Measurements from ENCODE around the gene DSCAM. TPM values are rescaled to one million over a fixed set of nuclear protein-coding genes. Genes with fewer than 3 reads are reported as not detected.

DSCAM gene
- total and polyA plus RNA-seq, 2 donors (not counting 3 experiments of a cell fraction or from before 2014, with no cell fraction given) = not detected

- dilution Hi-C loops (cut with MboI; ENCODE audit: extremely low pct_ligation_motif_present, low sequenced_read_pairs) = no loop called here
Measured at GRCh38 chr21:40383951-40384350, 463.0 kb downstream of the DSCAM start.

More at GRCh38 chr21:40383951-40384350, 463.0 kb downstream of the DSCAM start:
- POLR2A ChIA-PET = no interaction called here
- H3K9me1 ChIP-seq (replicated peaks; ENCODE audit: control insufficient read depth, extremely low read depth, insufficient read depth, low read length) = no peaks in the 10 kb centered on the region
- no peak overlapping the region for H3K4me3 ChIP-seq (replicated peaks in 1 of 3; ENCODE audit: insufficient read depth in 1 of 3, low read depth in 1 of 3, low read length in 3 of 3)
- peaks cover 4% of the 10 kb centered on the region for H3K9me3 ChIP-seq (replicated peaks; ENCODE audit: control insufficient read depth, insufficient read depth, low read length)
- no peak overlapping the region for H3K27ac ChIP-seq (ENCODE audit: insufficient read depth, low read depth, low read length)
- CTCF ChIA-PET = no interaction called here
- no peak overlapping the region for H3K4me2 ChIP-seq (ENCODE audit: insufficient read depth, low read length)
- H3K9ac ChIP-seq (replicated peaks; ENCODE audit: extremely low read depth, insufficient read depth, low read length) = no peak overlapping the region
- no peak overlapping the region for H2AFZ ChIP-seq (ENCODE audit: low read depth, low read length)
- intact Hi-C loops (cut with micrococcal nuclease) = no loop called here
- H3K79me2 ChIP-seq (ENCODE audit: control insufficient read depth, insufficient read depth, low read length) = no peaks in the 10 kb centered on the region
- FAIRE-seq (no peak), DNase-seq (ENCODE audit: low read depth, low spot score) (no peak)
- H3K27me3 ChIP-seq (ENCODE audit: control insufficient read depth in 2 of 2, insufficient read depth in 2 of 2, low read length in 2 of 2) = no peaks in the 10 kb centered on the region
- TF ChIP-seq JUN (IDR thresholded peaks at IDR 0.05; ENCODE audit: borderline replicate concordance, insufficient read depth, insufficient read length, low read depth) = no peak
- TF ChIP-seq FOS (IDR thresholded peaks at IDR 0.05; ENCODE audit: borderline replicate concordance, insufficient read depth, low read length) = no peak
- TF ChIP-seq, protein P1, sequence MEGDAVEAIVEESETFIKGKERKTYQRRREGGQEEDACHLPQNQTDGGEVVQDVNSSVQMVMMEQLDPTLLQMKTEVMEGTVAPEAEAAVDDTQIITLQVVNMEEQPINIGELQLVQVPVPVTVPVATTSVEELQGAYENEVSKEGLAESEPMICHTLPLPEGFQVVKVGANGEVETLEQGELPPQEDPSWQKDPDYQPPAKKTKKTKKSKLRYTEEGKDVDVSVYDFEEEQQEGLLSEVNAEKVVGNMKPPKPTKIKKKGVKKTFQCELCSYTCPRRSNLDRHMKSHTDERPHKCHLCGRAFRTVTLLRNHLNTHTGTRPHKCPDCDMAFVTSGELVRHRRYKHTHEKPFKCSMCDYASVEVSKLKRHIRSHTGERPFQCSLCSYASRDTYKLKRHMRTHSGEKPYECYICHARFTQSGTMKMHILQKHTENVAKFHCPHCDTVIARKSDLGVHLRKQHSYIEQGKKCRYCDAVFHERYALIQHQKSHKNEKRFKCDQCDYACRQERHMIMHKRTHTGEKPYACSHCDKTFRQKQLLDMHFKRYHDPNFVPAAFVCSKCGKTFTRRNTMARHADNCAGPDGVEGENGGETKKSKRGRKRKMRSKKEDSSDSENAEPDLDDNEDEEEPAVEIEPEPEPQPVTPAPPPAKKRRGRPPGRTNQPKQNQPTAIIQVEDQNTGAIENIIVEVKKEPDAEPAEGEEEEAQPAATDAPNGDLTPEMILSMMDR (IDR thresholded peaks at IDR 0.05; ENCODE audit: extremely low read depth in 1 of 2, insufficient read depth in 1 of 2, low read depth in 1 of 2, low read length in 2 of 2) = no peak
- TF ChIP-seq POLR2AphosphoS5 (IDR thresholded peaks at IDR 0.05; ENCODE audit: insufficient read depth, low read depth, low read length) = no peak
- no peak for TF ChIP-seq GATA2 (IDR thresholded peaks at IDR 0.05; ENCODE audit: insufficient read depth, insufficient read length, low read depth, low read length)
- no peak for TF ChIP-seq MAX (IDR thresholded peaks at IDR 0.05; ENCODE audit: insufficient read depth, insufficient read length)
- TF ChIP-seq EZH2 (IDR thresholded peaks at IDR 0.05; ENCODE audit: borderline replicate concordance, low read depth, low read length, severe bottlenecking) = no peak
- TF ChIP-seq MYC (IDR thresholded peaks at IDR 0.05; ENCODE audit: low read depth, low read length) = no peak
- BruUV-seq (replicated peaks) = no TSS peak
- no peaks in the 10 kb centered on the region for H3K4me1 ChIP-seq (ENCODE audit: control insufficient read depth, extremely low read depth, insufficient read depth, low read length)
- H4K20me1 ChIP-seq (replicated peaks; ENCODE audit: control insufficient read depth, extremely low read depth, insufficient read depth, low read length) = no peaks in the 10 kb centered on the region
- H3K36me3 ChIP-seq (ENCODE audit: control insufficient read depth in 2 of 2, extremely low read depth in 1 of 2, insufficient read depth in 2 of 2, low read length in 2 of 2) = no peaks in the 10 kb centered on the region
